HG02938 (cell line): ENCODE data around the gene MSRB2.

Source experiments
- ATAC-seq: cut with Tn5 transposase; IDR thresholded peaks from one replicate; pipeline ENCODE4 v1.9.1; 2021; ENCODE audit warnings: mild to moderate bottlenecking, moderate library complexity; ENCODE audit not compliant: unreplicated experiment

MSRB2 gene

GRCh38 chr10:23110722-23111516 lies 15.5 kb downstream of the MSRB2 start:
- no peak for ATAC-seq

DNA sequence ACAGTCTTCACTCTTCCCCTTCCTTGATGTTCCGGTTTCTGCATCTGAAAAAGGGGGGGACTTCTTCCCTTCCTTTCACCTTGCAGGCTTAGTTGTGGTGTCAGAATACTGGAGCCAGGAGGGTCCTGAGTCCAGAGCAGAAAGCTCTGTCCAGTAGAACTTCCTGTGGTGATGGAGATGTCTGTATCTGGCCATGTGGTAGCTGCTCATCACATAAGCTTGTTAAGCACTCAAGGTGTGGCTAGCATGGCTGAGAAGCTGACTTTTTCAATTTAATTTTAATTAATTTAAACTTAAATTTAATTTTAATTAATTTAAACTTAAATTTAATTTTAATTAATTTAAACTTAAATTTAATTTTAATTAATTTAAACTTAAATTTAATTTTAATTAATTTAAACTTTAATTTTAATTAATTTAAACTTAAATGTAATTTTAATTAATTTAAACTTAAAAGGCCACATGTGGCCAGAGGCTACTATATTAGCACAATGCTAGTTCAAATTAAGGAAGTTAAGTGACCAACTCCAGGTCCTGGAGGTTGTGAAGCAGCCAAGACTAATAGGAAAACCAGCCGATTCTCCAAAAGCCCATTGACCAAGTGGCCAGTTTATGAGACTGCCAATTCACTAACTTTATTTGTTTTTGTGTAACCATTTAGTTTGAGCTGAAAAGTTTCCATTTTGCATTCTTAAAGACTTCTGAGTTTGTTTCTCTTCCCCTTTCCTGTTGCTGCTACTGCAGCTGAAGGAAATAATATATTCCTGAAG lies 16.3 kb downstream of the MSRB2 start:
- no peak for ATAC-seq

DNA sequence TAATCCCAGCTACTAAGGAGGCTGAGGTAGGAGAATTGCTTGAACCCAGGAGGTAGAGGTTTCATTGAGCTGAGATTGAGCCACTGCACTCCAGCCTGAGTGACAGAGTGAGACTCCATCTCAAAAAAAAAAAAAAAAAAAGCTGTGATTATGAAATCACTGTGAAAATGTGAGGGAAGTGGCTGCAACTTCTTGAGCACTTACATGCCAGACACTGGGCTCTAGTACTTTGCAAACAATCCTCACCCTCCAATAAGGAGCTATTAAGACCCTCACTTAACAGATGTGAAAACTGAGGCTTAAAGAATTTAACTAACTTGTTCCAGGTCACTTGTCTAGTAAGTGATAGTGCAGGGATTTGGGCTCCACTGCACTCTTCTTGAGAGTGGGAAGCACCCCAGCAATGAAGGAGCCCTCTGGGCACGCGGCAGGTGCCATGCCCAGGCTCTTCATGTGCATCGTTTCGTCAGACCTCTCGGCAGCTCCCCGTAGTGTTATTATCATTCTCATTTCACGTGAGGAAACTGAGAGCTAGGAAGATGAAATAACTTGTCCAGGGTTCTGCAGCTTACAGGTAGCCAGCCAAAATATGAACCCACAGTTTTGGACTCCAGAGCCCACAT lies 19.0 kb downstream of the MSRB2 start:
- ATAC-seq, result no peak

GRCh38 chr10:23116486-23117205 lies 21.3 kb downstream of the MSRB2 start:
- no peak for ATAC-seq

GRCh38 chr10:23120001-23120934 lies 24.9 kb downstream of the MSRB2 start:
- no peak for ATAC-seq

- no peak for ATAC-seq
Observed at GRCh38 chr10:23121135-23121534, 25.8 kb downstream of the MSRB2 start.

GRCh38 chr10:23136462-23136861 lies 41.1 kb downstream of the MSRB2 start:
- no peak for ATAC-seq

DNA sequence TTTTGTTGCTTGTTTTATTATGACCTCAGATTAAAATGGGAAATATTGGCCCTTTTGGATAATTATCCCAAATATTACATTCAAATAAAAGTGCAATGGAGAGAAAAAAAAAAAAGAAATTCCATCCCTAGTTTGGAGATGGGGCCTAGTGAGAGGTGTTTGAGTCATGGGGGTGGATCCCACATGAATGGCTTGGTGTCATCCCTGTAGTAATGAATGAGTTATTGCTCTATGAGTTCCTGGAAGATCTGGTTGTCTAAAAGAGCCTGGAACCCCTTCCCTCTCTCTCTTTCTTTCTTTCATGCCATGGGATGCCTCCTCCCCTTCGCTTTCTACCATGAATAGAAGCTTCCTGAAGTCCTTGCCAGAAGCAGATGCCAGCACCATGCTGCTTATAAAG lies 44.3 kb downstream of the MSRB2 start:
- ATAC-seq, result no peak

DNA sequence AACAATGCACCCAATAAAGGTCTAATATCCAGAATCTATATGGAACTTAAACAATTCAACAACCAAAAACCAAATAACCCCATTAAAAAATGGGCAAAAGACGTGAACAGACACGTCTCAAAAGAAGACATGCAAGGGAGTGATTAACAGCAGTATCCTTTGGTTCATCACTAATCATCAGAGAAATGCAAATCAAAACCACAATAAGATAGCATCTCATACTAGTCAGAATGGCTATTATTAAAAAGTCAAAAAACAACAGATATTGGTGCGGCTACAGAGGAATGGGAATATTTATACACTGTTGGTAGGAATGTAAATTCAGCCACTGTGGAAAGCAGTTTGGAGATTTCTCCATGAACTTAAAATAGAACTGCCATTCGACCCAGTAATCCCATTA lies 46.6 kb downstream of the MSRB2 start:
- ATAC-seq, result no peak

DNA sequence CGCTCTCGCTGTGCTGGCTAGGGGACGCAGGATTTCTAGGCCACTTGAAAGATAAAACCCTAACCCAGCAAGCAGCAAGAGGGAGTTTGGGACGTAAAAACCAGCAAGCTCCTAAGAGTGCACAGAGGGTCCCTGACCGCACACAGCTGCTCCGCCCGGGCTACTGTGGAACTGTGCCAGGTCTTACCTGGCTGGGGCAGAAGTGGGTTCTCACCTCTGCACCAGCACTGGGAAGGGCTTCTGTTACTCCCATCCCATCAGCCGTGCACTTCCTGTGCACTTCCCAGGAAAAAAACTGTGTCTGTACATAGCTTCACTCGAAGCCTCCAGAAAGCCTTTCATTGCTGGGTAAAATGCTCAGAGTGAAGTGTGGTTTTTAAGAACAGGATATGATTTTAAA lies 50.9 kb downstream of the MSRB2 start:
- ATAC-seq, result no peak

DNA sequence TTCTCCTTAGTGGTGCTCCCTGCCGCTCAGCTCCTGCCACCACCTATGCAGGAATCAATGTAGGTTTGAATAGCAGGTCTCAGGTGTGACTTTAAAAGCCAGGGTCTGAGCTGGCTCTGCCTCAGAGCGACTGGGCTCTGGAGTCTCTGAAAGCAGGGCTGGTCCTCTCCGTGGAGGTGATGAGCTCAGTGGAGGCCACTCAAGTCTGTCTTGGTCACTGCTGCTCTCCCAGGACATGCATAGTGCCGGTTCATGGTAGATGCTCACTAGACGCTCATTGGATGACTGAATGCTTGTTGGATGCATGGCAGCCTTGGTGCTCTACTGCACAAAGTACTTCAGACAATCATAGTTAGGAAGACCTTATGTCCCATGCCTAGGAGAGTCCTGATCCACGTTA lies 51.7 kb downstream of the MSRB2 start:
- no peak for ATAC-seq

DNA sequence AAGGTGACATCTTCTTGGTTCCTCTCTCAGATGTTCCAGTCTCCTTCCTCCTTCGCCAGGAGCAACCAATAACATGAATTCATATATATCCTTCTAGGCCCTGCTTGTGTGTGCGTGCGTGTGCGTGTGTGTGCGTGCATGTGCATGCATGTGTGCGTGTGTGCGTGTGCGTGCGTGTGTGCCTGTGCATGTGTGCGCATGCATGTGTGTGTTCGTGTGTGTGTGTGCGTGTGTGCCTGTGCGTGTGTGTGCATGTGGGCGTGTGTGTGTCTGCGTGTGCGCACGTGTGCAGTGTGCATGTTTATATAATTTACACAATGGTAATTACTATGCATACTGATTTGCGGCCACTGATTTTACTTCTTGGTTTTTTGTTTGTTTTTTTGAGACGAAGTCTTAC lies 52.8 kb downstream of the MSRB2 start:
- ATAC-seq, result no peak

GRCh38 chr10:23150091-23150490 lies 54.7 kb downstream of the MSRB2 start:
- ATAC-seq, result no peak

- ATAC-seq, result no peak
Observed at GRCh38 chr10:23150610-23151009, 55.2 kb downstream of the MSRB2 start.

DNA sequence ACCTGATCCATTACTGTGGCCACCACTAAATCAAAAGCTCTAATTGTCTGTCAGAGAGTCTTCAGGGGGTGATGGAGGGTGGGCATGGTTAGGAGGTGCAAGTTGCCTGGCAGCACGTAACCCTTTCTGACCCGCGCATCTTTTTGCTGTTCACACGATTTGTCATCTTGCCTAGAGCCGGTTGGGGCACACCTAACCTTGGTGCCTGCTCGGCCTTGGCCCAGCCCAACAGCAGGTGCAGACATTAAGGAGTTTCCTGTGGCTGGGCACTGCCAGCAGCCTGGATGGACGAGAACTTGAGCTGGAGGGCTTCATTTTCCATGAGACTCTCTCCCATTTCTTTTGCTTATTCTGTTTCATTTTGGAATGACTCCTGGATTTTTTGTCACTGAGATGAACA lies 55.7 kb downstream of the MSRB2 start:
- ATAC-seq, result no peak

- no peak for ATAC-seq
Observed at GRCh38 chr10:23155169-23155568, 59.8 kb downstream of the MSRB2 start.

- ATAC-seq, result no peak
Observed at GRCh38 chr10:23156447-23157150, 61.2 kb downstream of the MSRB2 start.

DNA sequence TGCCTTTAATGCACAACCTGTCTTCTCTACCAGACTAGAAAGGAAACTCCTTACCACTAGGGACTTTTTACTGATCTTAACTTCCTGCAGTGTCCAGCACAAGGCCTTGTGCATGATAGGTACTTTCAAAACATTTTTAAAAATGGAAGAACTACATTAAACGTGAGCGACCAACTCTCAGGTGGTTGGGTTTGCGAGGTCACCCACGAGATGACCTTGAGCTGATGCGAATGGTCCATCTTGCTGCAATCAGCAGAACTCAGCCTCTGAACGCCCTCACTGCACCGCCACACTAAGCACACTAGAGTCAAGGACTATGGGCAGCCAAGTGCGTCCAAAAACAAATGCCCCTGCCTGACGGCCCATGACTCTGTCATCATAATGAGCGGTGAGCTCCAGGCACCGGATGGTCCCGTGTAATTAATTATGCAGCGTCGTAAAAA lies 61.9 kb downstream of the MSRB2 start:
- peak; percentile 46 for ATAC-seq

GRCh38 chr10:23157691-23158369 lies 62.5 kb downstream of the MSRB2 start:
- peak; percentile 68 for ATAC-seq
